Ascending aorta (tissue), 2 donors: ENCODE results near the gene MCOLN2. TPM values are rescaled to one million over a fixed set of nuclear protein-coding genes. Genes with fewer than 3 reads are reported as not detected.
"Not testable (repeated sequence)": the region's sequence is repeated elsewhere in the genome, so short reads cannot be mapped to it uniquely, and the experiment has no call there.

Source experiments
- DNase-seq, 2 donors: peaks; one replicate each; pipeline ENCODE4 v3.0.0-alpha.2; 2019; ENCODE audit warnings: low spot score in 2 of 2
- H3K27ac ChIP-seq, 2 donors: fragments of 200-600 bp; sonication (generic); one replicate each; pipeline ENCODE4 v1.5.1; 2016 to 2017; ENCODE audit warnings: mild to moderate bottlenecking in 1 of 2
- H3K27me3 ChIP-seq: fragments of 200-600 bp; sonication (generic); one replicate; pipeline ENCODE4 v1.5.1; 2017
- H3K36me3 ChIP-seq, 2 donors: fragments of 200-600 bp; sonication (generic); one replicate each; pipeline ENCODE4 v1.5.1; 2016
- H3K4me1 ChIP-seq, 2 donors: fragments of 200-600 bp; sonication (generic); one replicate each; pipeline ENCODE4 v1.5.1; 2016 to 2017; ENCODE audit warnings: mild to moderate bottlenecking in 1 of 2
- H3K4me3 ChIP-seq, 2 donors: fragments of 200-600 bp; sonication (generic); one replicate each; pipeline ENCODE4 v1.5.1; 2016 to 2017; ENCODE audit warnings: mild to moderate bottlenecking in 1 of 2
- H3K9me3 ChIP-seq, 2 donors: fragments of 200-600 bp; sonication (generic); one replicate each; pipeline ENCODE4 v1.5.1; 2016
- CTCF ChIP-seq, 3 experiments: fragments of 200-600 bp in 2 of 3; fragments of 450-650 bp in 1 of 3; sonication (generic) in 2 of 3; IDR thresholded peaks; one replicate each; pipeline ENCODE4 v1.5.1; 2016 to 2019; ENCODE audit warnings: antibody characterized with exemption in 3 of 3, mild to moderate bottlenecking in 1 of 3, moderate library complexity in 1 of 3
- intact Hi-C: fragments of 100-400 bp; cut with DNase I; formaldehyde crosslinking; loops from one replicate; pipeline ENCODE4 v1.15.1; 2023
- total RNA-seq: library from RNA; depleted of rRNA; stranded (reverse); fragments of >200 nt; gene quantifications from one replicate; pipeline ENCODE4 v1.1.0, GENCODE V29; 2016

The MCOLN2 gene
- total RNA-seq, 1 donor from 2014 or later = not detected

GRCh38 chr1:84995484-84996334, 1.2 kb downstream of the MCOLN2 start:
- Histone ChIP-seq H3K36me3 (no peaks in the 10 kb centered on the region), H3K4me1 (peaks cover 6 to 8% of the 10 kb centered on the region in 2 donors), H3K9me3 (no peaks in the 10 kb centered on the region), H3K27me3 (no peaks in the 10 kb centered on the region), H3K27ac (no peak overlapping the region), H3K4me3 (peak overlapping the region in 1 of 2 donors; percentile 17)
- DNase-seq = no peak
- intact Hi-C loops = loop anchor here (5.0 kb wide), 1 partner anchor 48 kb away; no protein-coding TSS in a partner anchor
- TF ChIP-seq CTCF (IDR thresholded peaks at IDR 0.05) = no peak

GRCh38 chr1:84991097-84991920, 5.6 kb downstream of the MCOLN2 start:
- Histone ChIP-seq H3K9me3 (no peaks in the 10 kb centered on the region), H3K27me3 (no peaks in the 10 kb centered on the region), H3K27ac (no peak overlapping the region), H3K4me3 (no peak overlapping the region), H3K4me1 (no peaks in the 10 kb centered on the region), H3K36me3 (no peaks in the 10 kb centered on the region)
- intact Hi-C loops = no loop called here
- TF ChIP-seq CTCF (IDR thresholded peaks at IDR 0.05) = no peak
- DNase-seq = no peak

DNA sequence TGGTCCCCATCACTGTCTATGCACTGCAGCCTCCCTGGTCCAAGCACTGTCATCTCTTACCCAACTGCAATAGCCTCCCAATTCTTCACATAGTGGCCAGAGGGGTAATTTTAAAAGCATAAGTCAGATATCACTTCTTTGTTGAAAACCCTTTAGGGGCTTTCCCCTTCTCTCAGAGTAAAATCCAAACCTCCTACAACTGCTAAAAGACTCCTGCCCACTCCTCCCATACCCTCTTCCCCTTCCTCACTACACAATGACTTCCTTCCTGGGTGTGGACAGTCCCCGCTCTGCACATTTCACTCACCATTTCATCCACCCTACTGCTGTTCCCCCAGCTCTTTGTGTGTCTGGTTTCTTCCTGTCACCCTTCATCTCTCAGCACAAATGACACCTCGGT, 8.3 kb downstream of the MCOLN2 start:
- no peak overlapping the region for H3K4me3 ChIP-seq
- no peak for DNase-seq
- no peaks in the 10 kb centered on the region for H3K4me1 ChIP-seq
- intact Hi-C loops = no loop called here
- no peak overlapping the region for H3K27ac ChIP-seq
- no peaks in the 10 kb centered on the region for H3K27me3 ChIP-seq
- no peaks in the 10 kb centered on the region for H3K9me3 ChIP-seq
- no peak for TF ChIP-seq CTCF (IDR thresholded peaks at IDR 0.05)
- no peaks in the 10 kb centered on the region for H3K36me3 ChIP-seq

DNA sequence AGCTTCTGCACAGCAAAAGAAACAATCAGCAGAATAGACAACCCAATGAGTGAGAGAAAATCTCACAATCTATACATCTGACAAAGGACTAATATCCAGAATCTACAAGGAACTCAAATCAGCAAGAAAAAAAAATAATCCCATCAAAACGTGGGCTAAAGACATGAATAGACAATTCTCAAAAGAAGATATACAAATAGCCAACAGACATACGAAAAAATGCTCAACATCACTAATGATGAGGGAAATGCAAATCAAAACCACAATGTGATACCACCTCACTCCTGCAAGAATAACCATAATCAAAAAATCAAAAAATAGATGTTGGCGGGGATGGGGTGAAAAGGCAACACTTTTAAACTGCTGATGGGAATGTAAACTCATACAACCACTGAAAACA, 10.4 kb downstream of the MCOLN2 start:
- H3K4me1 ChIP-seq, DNase-seq, H3K4me3 ChIP-seq, H3K9me3 ChIP-seq, H3K27me3 ChIP-seq, H3K36me3 ChIP-seq, H3K27ac ChIP-seq, intact Hi-C loops: not testable (repeated sequence)

GRCh38 chr1:84985365-84985764, 11.5 kb downstream of the MCOLN2 start:
- intact Hi-C loops = no loop called here
- no peak overlapping the region for H3K27ac ChIP-seq
- no peaks in the 10 kb centered on the region for H3K9me3 ChIP-seq
- H3K4me1 ChIP-seq = no peaks in the 10 kb centered on the region
- DNase-seq = no peak
- H3K27me3 ChIP-seq = no peaks in the 10 kb centered on the region
- no peak overlapping the region for H3K4me3 ChIP-seq
- no peaks in the 10 kb centered on the region for H3K36me3 ChIP-seq
- no peak for TF ChIP-seq CTCF (IDR thresholded peaks at IDR 0.05)

DNA sequence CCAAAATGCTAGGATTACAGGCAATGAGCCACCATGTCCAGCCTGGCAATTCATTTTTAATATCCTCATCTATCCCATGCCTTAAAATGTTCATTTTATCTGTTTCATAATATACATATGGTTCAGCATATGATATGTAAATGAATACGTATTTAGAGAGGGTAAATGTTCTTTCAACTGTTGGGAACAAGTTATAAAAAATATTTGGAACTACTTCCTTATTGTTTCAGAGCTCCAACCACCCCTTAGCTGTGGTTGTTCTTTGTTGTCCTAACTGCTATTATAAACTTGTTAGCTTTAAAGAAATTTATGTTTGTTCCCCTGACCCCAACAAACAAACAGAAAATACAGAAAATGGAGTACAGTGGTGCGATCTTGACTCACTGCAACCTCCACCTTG, 14.5 kb downstream of the MCOLN2 start:
- DNase-seq = no peak
- TF ChIP-seq CTCF (IDR thresholded peaks at IDR 0.05) = no peak
- no peak overlapping the region for H3K4me3 ChIP-seq
- H3K27ac ChIP-seq = no peak overlapping the region
- intact Hi-C loops = no loop called here
- no peaks in the 10 kb centered on the region for H3K4me1 ChIP-seq
- no peaks in the 10 kb centered on the region for H3K27me3 ChIP-seq
- no peaks in the 10 kb centered on the region for H3K36me3 ChIP-seq
- no peaks in the 10 kb centered on the region for H3K9me3 ChIP-seq
